MM.1S (cell line): ENCODE measurements around the gene TNFAIP3.

Experiments used
- DNase-seq: peaks from one replicate; pipeline ENCODE4 v3.0.0-alpha.2; 2015
- H2AFZ ChIP-seq: fragments of 300-600 bp; sonication (generic); 2 replicates; pipeline ENCODE4 v1.6.0; 2016; ENCODE audit warnings: antibody characterized with exemption, low read length
- H3F3A ChIP-seq: fragments of 300-600 bp; sonication (generic); 2 replicates; pipeline ENCODE4 v1.6.1; 2016; ENCODE audit warnings: mild to moderate bottlenecking, antibody characterized with exemption, low read length, moderate library complexity, mixed read lengths; ENCODE audit not compliant: insufficient read depth
- H3K27ac ChIP-seq: fragments of 300-600 bp; sonication (generic); 2 replicates; pipeline ENCODE4 v1.5.1; 2016; ENCODE audit warnings: mild to moderate bottlenecking, low read length
- H3K27me3 ChIP-seq: fragments of 300-600 bp; sonication (generic); replicated peaks from 2 replicates; pipeline ENCODE4 v1.6.0; 2016; ENCODE audit warnings: low read length; ENCODE audit not compliant: insufficient read depth
- H3K36me3 ChIP-seq: fragments of 300-600 bp; sonication (generic); replicated peaks from 2 replicates; pipeline ENCODE4 v1.6.1; 2016; ENCODE audit warnings: mild to moderate bottlenecking, low read length, mixed read lengths; ENCODE audit not compliant: insufficient read depth
- H3K4me1 ChIP-seq: fragments of 300-600 bp; sonication (generic); 2 replicates; pipeline ENCODE4 v1.6.1; 2016; ENCODE audit warnings: low read length, mixed read lengths
- H3K4me2 ChIP-seq: fragments of 300-600 bp; sonication (generic); 2 replicates; pipeline ENCODE4 v1.6.0; 2016; ENCODE audit warnings: low read depth, low read length
- H3K4me3 ChIP-seq: fragments of 300-600 bp; sonication (generic); 2 replicates; pipeline ENCODE4 v1.5.1; 2016; ENCODE audit warnings: low read length, mixed read lengths
- H3K79me2 ChIP-seq: fragments of 300-600 bp; sonication (generic); 2 replicates; pipeline ENCODE4 v1.6.1; 2016; ENCODE audit warnings: mixed run types, low read length, mixed read lengths
- H3K9ac ChIP-seq: fragments of 300-600 bp; sonication (generic); 2 replicates; pipeline ENCODE4 v1.6.1; 2016; ENCODE audit warnings: low read length, mixed read lengths
- H3K9me2 ChIP-seq: fragments of 300-600 bp; sonication (generic); replicated peaks from 2 replicates; pipeline ENCODE4 v1.6.1; 2016; ENCODE audit warnings: mild to moderate bottlenecking, low read length, mixed read lengths; ENCODE audit not compliant: insufficient read depth
- H3K9me3 ChIP-seq: fragments of 300-600 bp; sonication (generic); replicated peaks from 2 replicates; pipeline ENCODE4 v1.6.1; 2016; ENCODE audit warnings: mild to moderate bottlenecking, low read length, mixed read lengths; ENCODE audit not compliant: insufficient read depth
- H4K20me1 ChIP-seq: fragments of 300-600 bp; sonication (generic); 2 replicates; pipeline ENCODE4 v1.6.1; 2016; ENCODE audit warnings: mild to moderate bottlenecking, low read length, moderate library complexity, mixed read lengths; ENCODE audit not compliant: insufficient read depth
- CTCF ChIP-seq: fragments of 300-600 bp; sonication (generic); IDR thresholded peaks from 2 replicates; pipeline ENCODE4 v1.5.1; 2016; ENCODE audit warnings: antibody characterized with exemption, low read length, mixed read lengths
- EZH2 ChIP-seq: fragments of 300-600 bp; sonication (generic); optimal IDR thresholded peaks from 2 replicates; pipeline ENCODE3; 2017; ENCODE audit warnings: low read depth, mild to moderate bottlenecking, antibody characterized with exemption, low read length, mixed read lengths
- EZH2phosphoT487 ChIP-seq: fragments of 300-600 bp; sonication (generic); IDR thresholded peaks from 2 replicates; pipeline ENCODE4 v1.6.1; 2018; ENCODE audit warnings: antibody characterized with exemption, low read length

Gene TNFAIP3

DNA sequence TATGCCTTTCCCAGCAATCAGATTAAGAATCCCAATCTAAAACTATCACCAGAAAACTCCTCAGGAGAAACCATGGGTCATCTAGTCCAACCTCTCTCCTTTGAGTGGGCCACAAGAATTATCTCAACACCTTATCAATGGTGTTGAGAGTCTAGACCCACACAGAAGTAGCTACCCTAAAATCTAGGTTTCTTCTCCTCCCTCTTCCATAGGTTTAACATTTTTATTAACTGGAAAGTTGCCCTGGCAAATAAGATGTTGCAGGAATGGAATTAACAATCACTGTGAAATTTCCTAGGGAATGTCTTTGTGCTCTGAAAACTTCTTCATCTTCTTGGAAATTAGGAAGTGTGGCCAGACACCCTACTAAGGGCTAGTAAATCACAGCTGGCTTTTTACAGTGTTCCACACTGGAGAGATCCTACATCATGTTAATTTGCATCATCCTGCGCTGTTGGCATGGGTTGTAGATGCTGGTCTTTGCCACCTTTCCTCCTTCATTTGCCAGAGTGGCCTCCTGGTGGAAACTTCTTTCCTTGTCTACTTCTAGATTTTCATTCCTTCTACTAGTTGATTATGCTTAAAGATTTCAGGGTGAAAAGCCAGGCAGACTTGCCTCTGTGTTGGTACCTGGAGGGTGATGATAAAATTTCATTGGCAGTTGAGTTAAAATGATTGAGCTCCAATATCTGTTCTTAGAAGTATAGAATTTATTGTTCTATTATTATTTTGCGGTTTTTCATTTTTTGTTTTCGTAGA lies 2.7 kb downstream of the TNFAIP3 start:
- peaks cover 97% of the 10 kb centered on the region for H3K79me2 ChIP-seq
- H3K27me3 ChIP-seq, result no peaks in the 10 kb centered on the region
- peaks cover 19% of the 10 kb centered on the region for H4K20me1 ChIP-seq
- no peak overlapping the region for H2AFZ ChIP-seq
- no peaks in the 10 kb centered on the region for H3K9me2 ChIP-seq
- H3K4me1 ChIP-seq, result peaks cover 21% of the 10 kb centered on the region
- peak overlapping the region; percentile 84 for H3K4me2 ChIP-seq
- H3K4me3 ChIP-seq, result peak overlapping the region; percentile 88
- peak overlapping the region; percentile 95 for H3K9ac ChIP-seq
- H3K36me3 ChIP-seq, result peaks cover 33% of the 10 kb centered on the region
- TF ChIP-seq EZH2 (no peak), EZH2phosphoT487 (no peak), CTCF (no peak; the same call in 1 of the 2 replicates)
- no peak for DNase-seq
- peak overlapping the region; percentile 93 for H3K27ac ChIP-seq
- no peaks in the 10 kb centered on the region for H3K9me3 ChIP-seq
- peaks cover 69% of the 10 kb centered on the region for H3F3A ChIP-seq

DNA sequence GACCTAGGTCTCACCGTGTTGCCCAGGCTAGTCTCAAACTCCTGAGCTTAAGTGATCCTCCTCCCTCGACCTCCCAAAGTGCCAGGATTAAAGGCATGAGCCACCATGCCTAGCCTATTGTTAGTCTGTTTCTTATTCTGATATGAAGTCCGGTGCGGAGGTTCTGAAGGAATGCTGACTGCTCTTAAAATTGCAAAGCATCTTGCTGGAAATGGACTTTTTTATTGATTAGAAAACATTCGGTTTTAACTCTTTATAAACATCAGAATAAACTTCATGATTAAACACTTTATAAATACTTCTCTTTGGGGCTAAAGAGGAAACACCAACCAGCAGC lies 3.2 kb downstream of the TNFAIP3 start:
- no peak overlapping the region for H2AFZ ChIP-seq
- peaks cover 75% of the 10 kb centered on the region for H3F3A ChIP-seq
- peak overlapping the region; percentile 93 for H3K27ac ChIP-seq
- no peaks in the 10 kb centered on the region for H3K9me3 ChIP-seq
- DNase-seq, result no peak
- no peak for TF ChIP-seq CTCF
- TF ChIP-seq EZH2, result no peak
- TF ChIP-seq EZH2phosphoT487, result no peak
- H3K27me3 ChIP-seq, result no peaks in the 10 kb centered on the region
- H3K9me2 ChIP-seq, result no peaks in the 10 kb centered on the region
- H3K79me2 ChIP-seq, result peaks cover 97% of the 10 kb centered on the region
- peak overlapping the region; percentile 95 for H3K9ac ChIP-seq
- H3K4me1 ChIP-seq, result peaks cover 25% of the 10 kb centered on the region
- peak overlapping the region; percentile 84 for H3K4me2 ChIP-seq
- H3K4me3 ChIP-seq, result peak overlapping the region; percentile 88
- H4K20me1 ChIP-seq, result peaks cover 19% of the 10 kb centered on the region
- peaks cover 38% of the 10 kb centered on the region for H3K36me3 ChIP-seq

GRCh38 chr6:137870744-137871247 lies 3.7 kb downstream of the TNFAIP3 start:
- peak; percentile 72 for DNase-seq
- Histone ChIP-seq H3K9me2 (no peaks in the 10 kb centered on the region), H3K9me3 (no peaks in the 10 kb centered on the region), H3K4me2 (peak overlapping the region; percentile 84), H3K9ac (peak overlapping the region; percentile 95), H3K79me2 (peaks cover 97% of the 10 kb centered on the region), H3K4me1 (peaks cover 23% of the 10 kb centered on the region), H3K27me3 (no peaks in the 10 kb centered on the region), H3K36me3 (peaks cover 42% of the 10 kb centered on the region), H4K20me1 (peaks cover 19% of the 10 kb centered on the region), H2AFZ (no peak overlapping the region), H3K27ac (peak overlapping the region; percentile 93), H3F3A (peaks cover 80% of the 10 kb centered on the region), H3K4me3 (peak overlapping the region; percentile 88)
- peak; percentile 35 for TF ChIP-seq CTCF
- TF ChIP-seq EZH2phosphoT487, result no peak
- no peak for TF ChIP-seq EZH2
